Measurements from ENCODE around the gene GJC2.

- no peak for TF ChIP-seq CTCF (IDR thresholded peaks at IDR 0.05)
- TF ChIP-seq POLR2A (IDR thresholded peaks at IDR 0.05): no peak
Measured at GRCh38 chr1:228181645-228182034, 31.9 kb downstream of the GJC2 start.

Data from upper lobe of left lung (tissue), 4 donors.